ENCODE measurements around the gene FOXP2.

The FOXP2 gene

DNA sequence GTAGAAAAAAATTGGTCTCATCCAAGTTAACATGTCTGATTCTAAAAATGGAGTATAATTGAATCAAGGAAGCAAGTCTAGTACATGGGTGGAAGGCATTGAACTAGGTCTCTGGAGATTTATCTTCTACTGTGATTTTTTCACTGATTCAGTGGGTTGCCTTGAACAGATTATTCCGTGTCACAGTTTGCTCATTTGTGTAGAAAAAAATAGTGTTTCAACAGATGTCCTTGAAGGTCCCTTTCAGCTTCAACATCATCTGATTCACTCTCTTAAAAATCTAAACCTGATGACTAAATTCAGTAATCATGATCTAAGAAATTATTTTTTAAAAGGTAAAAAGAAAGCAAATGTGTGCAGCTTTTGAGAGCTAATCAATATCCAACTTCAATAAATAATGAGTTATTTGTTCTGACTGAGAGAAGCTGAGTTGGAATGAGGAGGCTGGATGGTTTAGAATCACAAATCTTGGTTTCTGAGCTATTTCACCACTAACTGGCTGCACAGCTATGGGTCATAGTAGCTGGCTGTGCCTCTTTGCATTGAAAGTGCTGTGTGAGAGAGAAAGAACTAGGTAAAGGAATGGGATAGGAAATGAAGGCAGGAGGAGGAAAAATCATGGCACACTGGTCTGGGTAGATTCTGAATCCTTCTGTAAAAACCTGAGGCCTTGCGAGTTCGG lies 285.8 kb downstream of the FOXP2 start:
- no peak overlapping the region for H3K27ac ChIP-seq
- TF ChIP-seq, protein P1, sequence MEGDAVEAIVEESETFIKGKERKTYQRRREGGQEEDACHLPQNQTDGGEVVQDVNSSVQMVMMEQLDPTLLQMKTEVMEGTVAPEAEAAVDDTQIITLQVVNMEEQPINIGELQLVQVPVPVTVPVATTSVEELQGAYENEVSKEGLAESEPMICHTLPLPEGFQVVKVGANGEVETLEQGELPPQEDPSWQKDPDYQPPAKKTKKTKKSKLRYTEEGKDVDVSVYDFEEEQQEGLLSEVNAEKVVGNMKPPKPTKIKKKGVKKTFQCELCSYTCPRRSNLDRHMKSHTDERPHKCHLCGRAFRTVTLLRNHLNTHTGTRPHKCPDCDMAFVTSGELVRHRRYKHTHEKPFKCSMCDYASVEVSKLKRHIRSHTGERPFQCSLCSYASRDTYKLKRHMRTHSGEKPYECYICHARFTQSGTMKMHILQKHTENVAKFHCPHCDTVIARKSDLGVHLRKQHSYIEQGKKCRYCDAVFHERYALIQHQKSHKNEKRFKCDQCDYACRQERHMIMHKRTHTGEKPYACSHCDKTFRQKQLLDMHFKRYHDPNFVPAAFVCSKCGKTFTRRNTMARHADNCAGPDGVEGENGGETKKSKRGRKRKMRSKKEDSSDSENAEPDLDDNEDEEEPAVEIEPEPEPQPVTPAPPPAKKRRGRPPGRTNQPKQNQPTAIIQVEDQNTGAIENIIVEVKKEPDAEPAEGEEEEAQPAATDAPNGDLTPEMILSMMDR (conservative IDR thresholded peaks at IDR 0.05), result no peak
- TF ChIP-seq ZFX (IDR thresholded peaks at IDR 0.05), result no peak

DNA sequence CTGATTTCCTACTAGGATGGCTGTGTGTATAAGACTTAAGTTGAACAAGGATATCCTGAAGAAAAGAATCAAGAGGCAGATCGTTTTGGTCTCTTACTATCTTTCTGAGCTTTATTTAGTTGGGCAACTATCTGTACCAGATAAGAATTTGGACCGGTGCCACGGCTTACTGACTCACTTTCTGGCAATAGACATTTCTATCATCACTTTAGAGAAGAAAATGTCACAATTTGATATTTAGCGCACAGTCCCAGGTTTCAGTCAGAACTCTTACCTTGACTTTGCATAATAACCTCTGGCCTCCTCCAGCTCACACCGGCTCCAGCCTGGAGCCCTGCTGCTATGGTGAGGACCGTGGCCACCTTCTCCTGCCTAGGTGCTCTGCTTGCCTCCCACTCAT lies 289.1 kb downstream of the FOXP2 start:
- H3K27ac ChIP-seq, result no peak overlapping the region
- TF ChIP-seq, protein P1 (conservative IDR thresholded peaks at IDR 0.05), result no peak
- no peak for TF ChIP-seq ZFX (IDR thresholded peaks at IDR 0.05)

DNA sequence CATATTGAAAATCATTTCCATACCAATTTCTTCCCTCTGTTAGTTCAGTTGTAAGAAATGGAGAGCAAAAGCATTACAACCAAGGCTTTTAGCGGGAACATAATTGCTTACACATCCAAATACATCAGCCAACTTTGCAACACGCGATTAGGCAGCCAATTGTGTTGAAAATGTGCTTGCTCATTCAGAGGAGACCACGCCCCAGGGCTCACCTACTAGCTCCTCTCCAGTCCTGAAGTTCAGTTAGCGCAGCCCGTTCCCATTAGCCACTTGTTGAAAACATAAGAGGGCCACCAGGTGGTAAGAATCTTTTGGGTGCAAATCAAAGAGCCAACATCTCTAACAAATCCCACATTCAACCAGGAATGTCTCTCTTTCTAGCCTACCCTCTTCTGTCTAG lies 294.0 kb downstream of the FOXP2 start:
- TF ChIP-seq, protein P1 (conservative IDR thresholded peaks at IDR 0.05), result no peak
- TF ChIP-seq ZFX (IDR thresholded peaks at IDR 0.05), result no peak
- H3K27ac ChIP-seq, result no peak overlapping the region

DNA sequence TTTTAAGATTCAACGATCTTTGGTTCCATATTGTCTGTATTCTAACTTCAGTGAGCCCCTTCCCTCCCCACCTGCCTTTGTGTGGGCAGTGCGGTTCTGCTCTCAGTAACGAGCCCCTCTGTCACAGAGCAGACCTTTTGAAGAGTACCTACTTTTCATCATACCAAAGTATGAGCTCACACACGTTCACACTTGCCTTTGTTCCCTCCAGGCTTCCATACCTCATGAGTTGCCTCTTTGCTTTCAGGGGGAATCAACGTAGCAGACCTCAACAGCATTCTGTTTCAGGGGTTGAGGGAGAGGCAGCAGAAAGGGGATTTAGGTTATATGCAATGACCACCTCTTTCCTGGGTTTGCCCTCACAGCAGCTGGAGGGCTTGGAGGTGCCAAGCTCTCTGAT lies 295.9 kb downstream of the FOXP2 start:
- H3K27ac ChIP-seq, result no peak overlapping the region
- TF ChIP-seq, protein P1 (conservative IDR thresholded peaks at IDR 0.05), result no peak
- TF ChIP-seq ZFX (IDR thresholded peaks at IDR 0.05), result no peak

DNA sequence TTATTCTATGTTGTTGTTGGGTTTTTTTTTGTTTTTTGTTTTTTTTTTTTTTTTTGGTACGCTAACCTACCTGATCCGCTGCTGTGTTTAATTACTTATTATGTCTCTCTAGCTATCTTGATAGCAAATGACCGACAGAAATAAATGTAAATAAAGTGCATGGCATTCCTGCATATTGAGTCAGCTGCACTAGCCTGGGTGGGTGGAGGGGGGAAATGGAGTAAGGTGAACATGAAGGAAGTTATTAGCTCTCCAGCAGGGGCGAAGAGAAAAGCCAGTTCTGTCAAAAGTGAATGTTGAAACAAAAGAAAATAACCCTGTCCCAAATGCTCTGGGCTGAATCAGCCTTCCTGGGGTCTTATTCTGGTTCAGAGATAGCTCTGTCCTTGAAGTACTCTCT lies 296.6 kb downstream of the FOXP2 start:
- H3K27ac ChIP-seq, result no peak overlapping the region
- TF ChIP-seq, protein P1 (conservative IDR thresholded peaks at IDR 0.05), result no peak
- no peak for TF ChIP-seq ZFX (IDR thresholded peaks at IDR 0.05)

DNA sequence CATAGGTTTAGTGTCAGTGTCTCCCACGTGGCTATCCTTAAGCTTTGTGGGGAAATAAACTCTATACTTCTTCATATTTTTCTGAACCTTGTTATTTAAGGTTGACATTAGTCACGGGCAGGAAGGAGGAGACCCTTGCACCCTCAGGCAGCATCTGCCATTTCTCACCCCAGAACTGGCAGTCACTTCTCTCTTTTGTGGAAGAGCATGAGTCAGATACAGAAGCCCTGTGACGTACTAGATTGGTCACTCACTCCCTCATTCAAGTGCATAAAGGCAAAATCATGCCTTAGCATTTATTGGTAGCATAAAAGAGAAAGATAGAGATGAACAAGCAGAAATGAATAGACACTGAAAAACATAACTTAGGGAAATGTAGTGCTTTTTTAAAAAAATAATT lies 301.3 kb downstream of the FOXP2 start:
- H3K27ac ChIP-seq, result no peak overlapping the region
- no peak for TF ChIP-seq ZFX (IDR thresholded peaks at IDR 0.05)
- TF ChIP-seq, protein P1 (conservative IDR thresholded peaks at IDR 0.05), result no peak

DNA sequence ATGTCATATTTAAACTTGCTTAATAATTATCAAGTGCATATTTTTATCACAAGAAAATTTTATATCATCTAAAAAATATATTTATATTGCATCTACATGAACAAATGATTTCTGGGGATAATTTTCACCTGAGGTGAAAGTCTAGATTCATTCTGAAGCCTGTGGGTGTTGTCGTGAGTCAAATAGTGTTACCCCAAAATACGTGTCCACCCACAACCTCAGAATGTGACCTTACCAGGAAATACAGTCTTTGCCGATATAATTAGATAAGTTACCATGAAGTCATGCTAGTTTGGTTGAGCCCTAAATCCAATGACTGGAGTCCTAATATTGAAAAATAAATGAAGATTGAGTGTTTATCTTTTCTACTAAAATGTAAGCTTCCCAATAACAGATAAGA lies 304.2 kb downstream of the FOXP2 start:
- H3K27ac ChIP-seq, result no peak overlapping the region
- no peak for TF ChIP-seq ZFX (IDR thresholded peaks at IDR 0.05)
- TF ChIP-seq, protein P1 (conservative IDR thresholded peaks at IDR 0.05), result no peak
